GM19372 (cell line): ENCODE measurements around the gene ABRAXAS1.
A peak's percentile ranks its signal among the peaks of the same experiment; 100 is the strongest.
"Not testable (repeated sequence)": the region's sequence is repeated elsewhere in the genome, so short reads cannot be mapped to it uniquely, and the experiment has no call there.

Experiments
- ATAC-seq: cut with Tn5 transposase; IDR thresholded peaks from one replicate; pipeline ENCODE4 v1.9.1; 2021; ENCODE audit warnings: mild to moderate bottlenecking, low read depth, moderate library complexity; ENCODE audit not compliant: unreplicated experiment

ABRAXAS1 gene

GRCh38 chr4:83484500-83485461 is at the start of gene ABRAXAS1:
Gene ABRAXAS1 (minus strand): TSS chr4:83485100. CDS start chr4:83485072, 28 bp downstream.
- peak; percentile 94 for ATAC-seq

- no peak for ATAC-seq
Measured at GRCh38 chr4:83527671-83528070, 42.8 kb upstream of the ABRAXAS1 start.

GRCh38 chr4:83522239-83522638 is 37.3 kb upstream of the ABRAXAS1 start:
- ATAC-seq, result no peak

- ATAC-seq, result no peak
Measured at GRCh38 chr4:83516042-83516772, 31.3 kb upstream of the ABRAXAS1 start.

- no peak for ATAC-seq
Measured at GRCh38 chr4:83510442-83510841, 25.5 kb upstream of the ABRAXAS1 start.

- ATAC-seq, result not testable (repeated sequence)
Measured at GRCh38 chr4:83509156-83509585, 24.3 kb upstream of the ABRAXAS1 start.

GRCh38 chr4:83504996-83505395 is 20.1 kb upstream of the ABRAXAS1 start:
- no peak for ATAC-seq

- ATAC-seq, result no peak
Measured at GRCh38 chr4:83504503-83504902, 19.6 kb upstream of the ABRAXAS1 start.

- ATAC-seq, result no peak
Measured at GRCh38 chr4:83503974-83504373, 19.1 kb upstream of the ABRAXAS1 start.

- ATAC-seq, result not testable (repeated sequence)
Measured at GRCh38 chr4:83501671-83502070, 16.8 kb upstream of the ABRAXAS1 start.

- ATAC-seq, result no peak
Measured at GRCh38 chr4:83498187-83498586, 13.3 kb upstream of the ABRAXAS1 start.

GRCh38 chr4:83496085-83496917 is 11.4 kb upstream of the ABRAXAS1 start:
- not testable (repeated sequence) for ATAC-seq

GRCh38 chr4:83490876-83491450 is 6.1 kb upstream of the ABRAXAS1 start:
- ATAC-seq, result peak; percentile 70

- no peak for ATAC-seq
Measured at GRCh38 chr4:83489711-83490326, 4.9 kb upstream of the ABRAXAS1 start.

- no peak for ATAC-seq
Measured at GRCh38 chr4:83486457-83487129, 1.7 kb upstream of the ABRAXAS1 start.

- ATAC-seq, result no peak
Measured at GRCh38 chr4:83473966-83474365, 10.9 kb downstream of the ABRAXAS1 start.

- no peak for ATAC-seq
Measured at GRCh38 chr4:83473423-83473822, 11.5 kb downstream of the ABRAXAS1 start.

- ATAC-seq, result no peak
Measured at GRCh38 chr4:83456184-83456501, 28.8 kb downstream of the ABRAXAS1 start.
